Trophoblast cell (in vitro differentiated cells and primary cell): Measurements from ENCODE around the gene MAML3.
A peak's percentile ranks its signal among the peaks of the same experiment; 100 is the strongest.

Experiments used
- DNase-seq, 2 donors: peaks; one replicate each; pipeline ENCODE4 v3.0.0-alpha.2; 2016
- H2AFZ ChIP-seq: 2 replicates; pipeline ENCODE4 v1.6.1; 2013; ENCODE audit warnings: low read length, moderate library complexity, mild to moderate bottlenecking; ENCODE audit not compliant: insufficient read depth, poor library complexity
- H2AK5ac ChIP-seq: 2 replicates; pipeline ENCODE4 v1.6.1; 2013; ENCODE audit warnings: mild to moderate bottlenecking, low read length
- H2BK120ac ChIP-seq: 2 replicates; pipeline ENCODE4 v1.6.1; 2013; ENCODE audit warnings: low read length, mild to moderate bottlenecking, moderate library complexity; ENCODE audit not compliant: insufficient read depth, poor library complexity
- H2BK12ac ChIP-seq: 2 replicates; pipeline ENCODE4 v1.6.1; 2013; ENCODE audit warnings: mild to moderate bottlenecking, low read length, moderate library complexity
- H2BK5ac ChIP-seq: 2 replicates; pipeline ENCODE4 v1.6.1; 2013; ENCODE audit warnings: low read length, low read depth, moderate library complexity, mild to moderate bottlenecking; ENCODE audit not compliant: poor library complexity
- H3K14ac ChIP-seq: 2 replicates; pipeline ENCODE4 v1.6.1; 2013; ENCODE audit warnings: mild to moderate bottlenecking, low read length
- H3K18ac ChIP-seq: 2 replicates; pipeline ENCODE4 v1.6.1; 2013; ENCODE audit warnings: mild to moderate bottlenecking, low read length
- H3K23ac ChIP-seq: 2 replicates; pipeline ENCODE4 v1.6.1; 2013; ENCODE audit warnings: low read length
- H3K27ac ChIP-seq: 2 replicates; pipeline ENCODE4 v1.5.1; 2013; ENCODE audit warnings: low read depth, mild to moderate bottlenecking, inconsistent platforms, low read length, moderate library complexity
- H3K27me3 ChIP-seq: 2 replicates; pipeline ENCODE4 v1.6.1; 2013; ENCODE audit warnings: inconsistent platforms, mild to moderate bottlenecking, low read length, moderate library complexity; ENCODE audit not compliant: insufficient read depth
- H3K36me3 ChIP-seq, 2 experiments: 1 replicate in 1 of 2; 2 replicates in 1 of 2; pipeline ENCODE4 v1.6.1; 2013; ENCODE audit warnings: low read length in 2 of 2, mild to moderate bottlenecking in 2 of 2, moderate library complexity in 1 of 2; ENCODE audit not compliant: insufficient read depth in 2 of 2, control insufficient read depth in 1 of 2
- H3K4ac ChIP-seq: 2 replicates; pipeline ENCODE4 v1.6.1; 2013; ENCODE audit warnings: low read depth, mild to moderate bottlenecking, low read length, moderate library complexity
- H3K4me1 ChIP-seq, 2 experiments: 1 replicate in 1 of 2; 2 replicates in 1 of 2; pipeline ENCODE4 v1.6.1; 2013; ENCODE audit warnings: low read length in 2 of 2, mild to moderate bottlenecking in 2 of 2, moderate library complexity in 1 of 2; ENCODE audit not compliant: insufficient read depth in 2 of 2, control insufficient read depth in 1 of 2
- H3K4me2 ChIP-seq: 2 replicates; pipeline ENCODE4 v1.6.1; 2013; ENCODE audit warnings: inconsistent platforms, mild to moderate bottlenecking, low read length, moderate library complexity
- H3K4me3 ChIP-seq: 2 replicates; pipeline ENCODE4 v1.5.1; 2013; ENCODE audit warnings: mild to moderate bottlenecking, low read depth, low read length, inconsistent platforms
- H3K79me1 ChIP-seq: one replicate; pipeline ENCODE4 v1.6.1; 2013; ENCODE audit warnings: low read length
- H3K79me2 ChIP-seq: 2 replicates; pipeline ENCODE4 v1.6.1; 2013; ENCODE audit warnings: low read length, mild to moderate bottlenecking; ENCODE audit not compliant: control insufficient read depth, insufficient read depth, poor library complexity
- H3K9ac ChIP-seq: 2 replicates; pipeline ENCODE4 v1.6.1; 2013; ENCODE audit warnings: mild to moderate bottlenecking, low read length
- H3K9me3 ChIP-seq: 2 replicates; pipeline ENCODE4 v1.6.1; 2013; ENCODE audit warnings: low read depth, mild to moderate bottlenecking, control low read depth, inconsistent platforms, low read length; ENCODE audit not compliant: insufficient read depth
- H4K12ac ChIP-seq: 2 replicates; pipeline ENCODE4 v1.6.1; 2013; ENCODE audit warnings: low read depth, mild to moderate bottlenecking, low read length, moderate library complexity
- H4K8ac ChIP-seq: 2 replicates; pipeline ENCODE4 v1.6.1; 2013; ENCODE audit warnings: low read depth, mild to moderate bottlenecking, low read length, moderate library complexity
- H4K91ac ChIP-seq: one replicate; pipeline ENCODE4 v1.6.1; 2013; ENCODE audit warnings: low read depth, mild to moderate bottlenecking, low read length, moderate library complexity
- WGBS: extraction: QIAGEN DNeasy Blood & Tissue Kit; methylation state at CpG from one replicate; pipeline ENCODE4 v1.1.7; 2013; ENCODE audit warnings: missing lambda C conversion rate; ENCODE audit not compliant: insufficient read length, insufficient coverage; ENCODE audit errors: extremely low coverage; 5-methylcytosine and 5-hydroxymethylcytosine counted together

MAML3 gene

DNA sequence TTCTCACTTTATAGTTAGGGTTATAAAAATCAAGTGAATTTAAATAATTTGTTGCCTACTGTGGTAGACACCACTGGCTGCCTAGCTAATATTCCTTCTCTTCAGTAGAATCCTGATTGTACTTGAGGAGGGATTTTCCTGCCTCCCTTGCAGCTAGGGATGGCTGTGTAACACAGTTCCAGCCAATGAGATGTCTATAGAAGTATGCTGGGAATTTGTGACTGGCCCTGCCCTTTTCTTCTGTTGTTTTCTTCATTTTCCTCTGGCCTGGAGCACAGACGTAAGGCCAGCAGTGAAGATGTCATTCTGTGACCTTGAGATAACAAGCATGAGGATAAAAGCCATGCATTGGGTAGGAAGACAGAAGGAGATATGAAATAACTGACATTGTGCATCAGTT lies 343.3 kb downstream of the MAML3 start:
- no peak for DNase-seq
- no peaks in the 10 kb centered on the region for H3K27me3 ChIP-seq
- no peak overlapping the region for H2AFZ ChIP-seq
- no peak overlapping the region for H3K18ac ChIP-seq
- H3K4ac ChIP-seq = no peak overlapping the region
- no peak overlapping the region for H4K91ac ChIP-seq
- peaks cover 6 to 8% of the 10 kb centered on the region in 2 experiments for H3K4me1 ChIP-seq
- no peaks in the 10 kb centered on the region for H3K9me3 ChIP-seq
- H3K36me3 ChIP-seq = no peaks in the 10 kb centered on the region
- H2BK12ac ChIP-seq = no peak overlapping the region
- no peak overlapping the region for H4K8ac ChIP-seq
- no peak overlapping the region for H3K27ac ChIP-seq
- peaks cover 4% of the 10 kb centered on the region for H3K79me1 ChIP-seq
- no peak overlapping the region for H3K9ac ChIP-seq
- H3K79me2 ChIP-seq = no peaks in the 10 kb centered on the region
- no CpG with 5 or more reads among the region's 1 CpG for WGBS
- H3K4me2 ChIP-seq = no peak overlapping the region
- no peak overlapping the region for H2BK5ac ChIP-seq
- no peak overlapping the region for H3K14ac ChIP-seq
- no peak overlapping the region for H2AK5ac ChIP-seq
- H2BK120ac ChIP-seq = no peak overlapping the region
- H3K23ac ChIP-seq = no peak overlapping the region
- H4K12ac ChIP-seq = no peak overlapping the region
- no peak overlapping the region for H3K4me3 ChIP-seq

DNA sequence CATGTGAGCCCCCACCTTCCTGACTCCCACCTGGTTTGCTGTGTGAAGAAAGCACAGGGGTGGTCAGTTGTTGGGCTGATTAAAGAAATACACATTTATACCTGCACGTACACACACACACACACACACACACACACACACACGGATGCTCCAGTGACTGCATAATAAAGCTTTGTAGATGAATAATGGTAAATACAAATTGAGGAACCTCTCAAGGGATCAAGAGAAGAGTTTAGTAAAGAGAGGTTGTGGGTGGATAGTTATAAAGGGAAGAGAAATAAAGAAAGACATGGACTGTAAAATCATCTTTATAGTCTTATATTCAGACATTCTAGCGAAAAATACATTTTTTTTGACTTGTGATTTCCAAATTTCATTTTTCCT lies 344.2 kb downstream of the MAML3 start:
- Histone ChIP-seq H3K36me3 (no peaks in the 10 kb centered on the region), H4K91ac (no peak overlapping the region), H3K4me1 (peaks cover 6 to 8% of the 10 kb centered on the region in 2 experiments), H3K9me3 (no peaks in the 10 kb centered on the region), H3K14ac (peak overlapping the region; percentile 40), H2AK5ac (no peak overlapping the region), H2BK5ac (peak overlapping the region; percentile 21), H2AFZ (no peak overlapping the region), H3K23ac (no peak overlapping the region), H3K18ac (peak overlapping the region; percentile 26), H4K8ac (no peak overlapping the region), H3K4me2 (no peak overlapping the region), H3K9ac (no peak overlapping the region), H3K79me1 (peaks cover 4% of the 10 kb centered on the region), H3K4me3 (no peak overlapping the region), H3K27me3 (no peaks in the 10 kb centered on the region), H3K27ac (no peak overlapping the region), H2BK120ac (peak overlapping the region; percentile 33), H4K12ac (no peak overlapping the region), H3K4ac (no peak overlapping the region), H2BK12ac (peak overlapping the region; percentile 23), H3K79me2 (no peaks in the 10 kb centered on the region)
- DNase-seq = no peak
- no CpG with 5 or more reads among the region's 3 CpGs for WGBS

DNA sequence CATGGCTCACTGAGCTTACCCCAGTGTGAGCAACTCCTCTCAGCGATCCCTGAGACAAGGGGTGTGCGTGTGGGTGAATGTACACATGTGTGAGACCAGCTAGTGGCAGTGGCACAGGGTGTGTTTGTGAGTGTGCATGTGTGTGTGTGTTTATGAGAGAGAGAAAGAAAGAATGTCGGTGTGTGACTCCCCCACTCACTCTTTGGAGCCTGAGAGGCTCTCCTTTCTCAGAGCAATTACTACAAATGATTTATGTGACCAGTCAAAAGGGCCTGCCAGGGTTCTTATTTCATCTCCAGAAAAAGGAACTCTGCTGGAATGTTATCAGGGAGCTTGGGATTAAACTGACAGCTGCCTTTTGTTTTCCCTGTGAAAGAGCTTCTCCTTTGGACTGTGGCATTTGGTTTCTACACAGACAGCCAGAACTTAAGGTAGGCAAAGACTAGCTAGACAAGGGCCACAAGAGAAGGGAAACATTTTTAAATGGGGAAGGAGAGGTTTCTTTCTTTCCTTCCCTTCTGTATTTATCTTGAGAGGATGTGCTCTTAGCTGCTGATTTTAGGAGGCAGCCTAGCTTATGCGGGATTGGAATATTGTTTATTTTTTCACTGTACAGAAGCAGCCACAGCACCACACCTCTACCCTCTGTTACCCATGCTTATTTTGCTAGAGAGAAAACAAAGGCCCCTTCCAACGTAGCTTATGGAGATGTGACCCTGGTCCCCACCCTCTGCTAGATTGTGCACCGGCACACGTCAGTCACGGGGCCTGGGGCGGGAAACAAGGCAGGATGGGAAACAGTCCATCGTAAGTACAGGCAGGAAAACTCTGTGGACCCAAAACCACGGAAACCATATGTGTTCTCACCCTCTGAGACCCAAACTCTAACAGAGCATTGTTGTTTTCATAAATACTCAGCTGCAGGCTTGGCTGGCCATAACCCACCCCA lies 344.9 kb downstream of the MAML3 start:
- H3K4me3 ChIP-seq = no peak overlapping the region
- no peak overlapping the region for H3K9ac ChIP-seq
- H3K23ac ChIP-seq = no peak overlapping the region
- H4K91ac ChIP-seq = peak overlapping the region; percentile 45
- H2AK5ac ChIP-seq = no peak overlapping the region
- H3K9me3 ChIP-seq = no peaks in the 10 kb centered on the region
- peaks cover 6 to 8% of the 10 kb centered on the region in 2 experiments for H3K4me1 ChIP-seq
- peak overlapping the region; percentile 40 for H3K14ac ChIP-seq
- DNase-seq = no peak
- peaks cover 4% of the 10 kb centered on the region for H3K79me1 ChIP-seq
- peak overlapping the region; percentile 48 for H3K27ac ChIP-seq
- H3K4me2 ChIP-seq = no peak overlapping the region
- H3K4ac ChIP-seq = no peak overlapping the region
- no peaks in the 10 kb centered on the region for H3K79me2 ChIP-seq
- H2BK12ac ChIP-seq = peak overlapping the region; percentile 37
- H3K27me3 ChIP-seq = no peaks in the 10 kb centered on the region
- H4K8ac ChIP-seq = no peak overlapping the region
- H2BK5ac ChIP-seq = peak overlapping the region; percentile 21
- peak overlapping the region; percentile 48 for H3K18ac ChIP-seq
- H2AFZ ChIP-seq = no peak overlapping the region
- WGBS = no CpG with 5 or more reads among the region's 11 CpGs
- peak overlapping the region; percentile 33 for H2BK120ac ChIP-seq
- H4K12ac ChIP-seq = no peak overlapping the region
- no peaks in the 10 kb centered on the region for H3K36me3 ChIP-seq

DNA sequence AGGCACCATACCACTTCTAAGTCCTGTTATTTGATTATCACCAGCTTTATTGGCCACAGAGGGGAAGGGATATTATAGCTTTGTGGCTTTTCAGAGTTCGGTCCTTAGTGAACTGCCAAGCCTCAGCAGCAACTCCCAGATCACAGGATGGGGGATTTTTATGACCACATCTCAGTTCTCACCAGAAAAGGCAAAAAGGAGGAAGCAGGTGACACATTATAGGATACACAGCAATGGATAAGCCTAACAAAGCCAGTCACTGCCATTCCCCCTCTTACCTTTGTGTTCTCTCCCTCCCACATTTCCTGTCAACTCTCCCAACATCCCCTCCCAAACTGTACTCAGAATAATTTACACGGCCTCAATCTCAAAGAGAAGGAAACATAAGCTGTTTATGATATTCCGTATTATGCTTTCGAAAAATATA lies 345.6 kb downstream of the MAML3 start:
- Histone ChIP-seq H4K91ac (peak overlapping the region; percentile 45), H2BK12ac (no peak overlapping the region), H3K4me1 (peaks cover 6 to 8% of the 10 kb centered on the region in 2 experiments), H3K36me3 (peaks cover 0 to 2% of the 10 kb centered on the region in 2 experiments), H3K14ac (no peak overlapping the region), H3K9me3 (no peaks in the 10 kb centered on the region), H4K8ac (no peak overlapping the region), H2BK120ac (no peak overlapping the region), H3K27ac (peak overlapping the region; percentile 48), H3K18ac (peak overlapping the region; percentile 48), H3K79me2 (no peaks in the 10 kb centered on the region), H2AK5ac (no peak overlapping the region), H3K27me3 (no peaks in the 10 kb centered on the region), H3K4me2 (no peak overlapping the region), H3K23ac (no peak overlapping the region), H4K12ac (no peak overlapping the region), H2AFZ (no peak overlapping the region), H3K4ac (no peak overlapping the region), H2BK5ac (no peak overlapping the region), H3K79me1 (peaks cover 5% of the 10 kb centered on the region), H3K4me3 (no peak overlapping the region), H3K9ac (no peak overlapping the region)
- whole genome bisulfite sequencing = no CpG with 5 or more reads among the region's 4 CpGs
- DNase-seq = no peak
